HG02610 (cell line): Measurements from ENCODE around the gene PLCL2.

Source experiments
- ATAC-seq: cut with Tn5 transposase; IDR thresholded peaks from one replicate; pipeline ENCODE4 v1.9.1; 2021; ENCODE audit warnings: mild to moderate bottlenecking, moderate library complexity; ENCODE audit not compliant: unreplicated experiment

The PLCL2 gene

GRCh38 chr3:16884748-16885592 lies at the start of gene PLCL2:
PLCL2 (plus strand) TSS chr3:16884955; CDS start chr3:16885040, 85 bp downstream.
- peak; percentile 38 for ATAC-seq

GRCh38 chr3:16836505-16837237 lies 48.1 kb upstream of the PLCL2 start:
- no peak for ATAC-seq

- no peak for ATAC-seq
These were observed 47.2 kb upstream of the PLCL2 start for GRCh38 chr3:16837602-16838001.

DNA sequence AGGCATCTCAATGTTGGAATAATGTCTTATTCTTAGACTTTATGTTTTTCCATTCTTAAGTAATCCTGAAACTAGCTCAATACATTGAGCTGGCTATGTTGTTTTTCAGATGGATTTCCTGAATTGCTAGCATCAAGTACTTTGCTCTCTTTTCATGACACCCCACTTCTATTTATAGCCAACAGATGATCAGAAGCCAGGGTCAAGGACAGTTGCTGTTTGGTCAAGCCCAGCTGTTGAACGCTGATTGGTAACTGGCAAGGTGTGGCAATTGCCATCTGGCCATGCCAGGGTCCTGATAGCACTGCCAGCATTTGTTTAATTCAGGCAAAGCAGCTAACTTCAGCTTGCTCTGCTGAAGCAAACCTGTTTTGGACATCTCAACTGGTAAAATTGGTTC lies 46.2 kb upstream of the PLCL2 start:
- ATAC-seq, result no peak

DNA sequence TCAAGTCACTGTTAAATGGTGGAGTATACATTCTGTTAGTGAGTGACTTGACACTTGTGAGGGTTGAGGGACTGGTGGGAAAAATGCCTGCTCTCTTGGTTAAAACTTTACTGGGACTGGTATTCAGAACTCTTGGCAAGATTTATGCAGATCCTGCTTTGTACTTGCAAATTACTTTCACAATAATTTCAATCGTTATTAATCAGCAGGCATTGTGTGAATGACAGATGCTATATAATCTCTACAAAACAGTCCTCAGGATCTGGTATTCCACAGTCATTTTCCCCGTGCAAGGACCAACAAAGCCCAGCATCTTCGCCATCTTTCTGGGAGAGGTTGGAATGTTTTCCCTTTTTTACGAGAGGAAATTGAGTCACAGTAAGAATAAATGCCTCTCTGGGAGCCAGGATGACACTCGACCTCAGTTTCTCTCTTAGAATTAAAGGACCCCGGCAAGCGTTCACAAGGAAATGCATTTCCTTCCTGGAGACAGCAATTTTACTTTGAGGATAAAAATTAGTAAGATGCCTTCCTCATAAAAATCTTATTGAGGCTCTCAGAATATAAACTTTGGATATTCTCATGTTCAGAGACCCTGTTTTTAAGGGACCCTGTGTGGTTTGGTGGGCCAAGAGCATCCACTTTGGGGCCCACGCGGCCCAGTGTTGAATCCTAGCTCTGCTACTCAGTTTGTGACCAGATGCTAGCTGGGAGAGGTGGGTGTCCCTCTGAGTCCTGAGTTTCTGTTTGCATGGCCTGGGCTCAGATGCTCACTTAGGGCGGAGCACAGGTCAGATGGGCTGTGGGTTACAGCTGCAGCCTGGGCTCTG lies 45.3 kb upstream of the PLCL2 start:
- ATAC-seq, result no peak

DNA sequence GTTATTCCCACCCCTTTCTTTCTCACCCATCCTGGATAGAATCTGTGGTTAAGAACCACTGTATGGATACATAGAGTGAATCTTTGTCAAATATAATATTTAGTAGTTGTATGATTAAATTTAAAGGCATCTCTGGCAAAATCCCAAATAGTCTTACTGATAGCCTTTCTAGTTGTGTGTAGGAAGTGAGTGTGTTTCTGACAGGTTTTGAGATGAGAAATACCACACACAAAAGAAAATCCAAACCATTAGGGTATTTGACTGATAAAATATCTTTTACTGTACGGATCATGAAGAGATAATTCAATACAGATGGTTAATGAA lies 44.7 kb upstream of the PLCL2 start:
- ATAC-seq, result no peak

DNA sequence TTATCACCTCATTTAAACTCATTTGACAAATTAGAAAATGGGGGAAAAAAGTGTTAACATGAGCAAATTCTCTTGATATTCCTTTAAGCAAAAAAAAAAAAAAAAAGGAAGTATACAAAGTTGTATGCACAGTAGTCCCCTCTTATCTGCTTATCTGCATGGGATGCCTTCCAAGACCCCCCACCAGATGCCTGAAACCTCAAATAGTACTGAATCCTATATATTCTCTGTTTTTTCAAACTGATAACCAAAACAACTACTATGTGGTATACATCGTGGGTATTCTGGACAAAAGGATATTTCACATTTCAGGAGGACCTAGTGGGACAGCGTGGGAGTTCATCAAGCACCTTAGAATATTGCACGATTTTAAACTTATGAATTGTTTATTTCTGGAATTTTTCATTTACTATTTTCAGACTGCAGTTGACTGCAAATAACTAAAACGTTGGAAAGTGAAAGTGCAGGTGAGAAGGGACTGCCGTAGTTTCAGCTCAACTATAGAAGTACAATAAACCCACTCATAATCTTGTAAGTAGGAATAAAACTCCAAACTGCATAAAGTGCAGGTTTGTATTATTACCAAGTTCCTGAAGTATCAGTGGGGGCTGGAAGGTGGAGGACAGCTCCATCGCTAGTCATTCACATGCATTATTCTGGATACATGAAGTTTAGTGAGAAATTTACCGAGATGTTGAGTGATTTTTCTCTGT lies 43.6 kb upstream of the PLCL2 start:
- ATAC-seq, result no peak

DNA sequence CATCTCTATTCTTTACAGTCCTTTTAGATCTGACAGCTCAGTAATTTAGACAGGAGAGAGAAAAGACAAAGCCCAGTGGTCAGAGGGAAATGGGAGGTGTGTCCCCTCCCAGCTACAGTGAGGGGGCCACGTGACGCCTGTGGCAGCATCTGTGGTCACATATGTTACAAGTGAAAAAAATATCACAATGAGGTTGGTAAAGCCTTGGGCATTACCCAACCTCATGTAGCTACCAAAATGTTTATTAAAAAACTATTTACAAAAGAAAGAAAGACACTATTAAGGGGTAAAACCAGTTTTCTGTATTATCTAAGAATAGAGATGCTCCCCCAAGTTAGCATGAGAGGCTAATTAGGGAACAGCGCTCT lies 42.9 kb upstream of the PLCL2 start:
- ATAC-seq, result peak; percentile 55

- ATAC-seq, result peak; percentile 86
These were observed 42.2 kb upstream of the PLCL2 start for GRCh38 chr3:16842272-16843270.

DNA sequence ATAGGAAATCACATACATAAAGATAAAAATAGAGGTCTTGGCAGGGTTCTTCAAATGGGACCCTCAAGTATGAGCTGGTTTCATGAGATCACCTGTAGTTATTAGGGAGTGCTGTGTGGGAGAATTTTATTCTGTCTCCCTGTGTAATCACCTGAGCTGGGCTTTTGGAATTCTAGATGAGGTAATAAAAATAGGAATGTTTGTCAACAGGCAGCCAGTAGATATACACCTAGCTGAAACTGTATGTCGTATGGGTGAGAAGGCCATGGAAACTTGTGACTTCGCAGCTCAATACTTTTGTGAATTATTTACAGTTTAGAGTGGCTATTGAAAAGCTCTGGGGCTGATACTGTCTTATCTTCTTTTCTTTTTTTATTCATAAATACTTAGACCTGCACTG lies 40.5 kb upstream of the PLCL2 start:
- ATAC-seq, result no peak

GRCh38 chr3:16844791-16845190 lies 40.0 kb upstream of the PLCL2 start:
- ATAC-seq, result no peak

DNA sequence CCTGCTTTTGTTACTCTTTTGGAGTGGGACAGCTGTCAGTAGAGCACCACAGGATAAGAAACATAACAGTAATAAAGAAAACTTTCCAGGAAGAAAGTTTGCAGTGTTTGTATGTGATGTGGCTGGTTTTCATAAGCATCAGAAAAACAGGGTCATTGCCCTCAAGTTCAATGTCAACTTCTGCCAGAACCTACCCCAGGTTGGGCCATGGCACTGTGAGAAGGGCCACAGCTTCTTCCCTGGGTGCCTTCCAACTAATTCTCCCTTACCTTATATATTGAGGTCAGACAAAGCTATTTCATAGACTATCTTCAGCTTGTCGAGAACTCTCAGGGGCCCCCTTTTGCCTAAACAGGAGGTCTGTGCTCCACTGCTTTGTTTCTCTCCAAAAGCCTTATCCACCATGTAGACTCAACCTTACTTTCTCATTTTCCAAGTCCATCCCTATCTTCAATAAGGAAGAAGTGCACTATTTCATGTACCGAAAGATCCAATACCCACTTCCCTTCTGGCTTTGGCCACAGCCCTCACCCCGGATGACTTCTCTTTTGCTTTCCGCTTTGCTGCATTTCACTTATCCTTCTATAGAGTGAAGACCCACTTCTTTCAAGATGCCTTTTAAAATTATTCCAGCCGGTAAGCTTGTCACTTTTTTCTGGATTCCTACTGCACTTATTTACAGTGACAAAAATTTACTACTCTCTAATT lies 38.2 kb upstream of the PLCL2 start:
- ATAC-seq, result no peak

- ATAC-seq, result peak; percentile 92
These were observed 36.7 kb upstream of the PLCL2 start for GRCh38 chr3:16848007-16848406.

GRCh38 chr3:16849229-16849628 lies 35.5 kb upstream of the PLCL2 start:
- peak; percentile 63 for ATAC-seq

DNA sequence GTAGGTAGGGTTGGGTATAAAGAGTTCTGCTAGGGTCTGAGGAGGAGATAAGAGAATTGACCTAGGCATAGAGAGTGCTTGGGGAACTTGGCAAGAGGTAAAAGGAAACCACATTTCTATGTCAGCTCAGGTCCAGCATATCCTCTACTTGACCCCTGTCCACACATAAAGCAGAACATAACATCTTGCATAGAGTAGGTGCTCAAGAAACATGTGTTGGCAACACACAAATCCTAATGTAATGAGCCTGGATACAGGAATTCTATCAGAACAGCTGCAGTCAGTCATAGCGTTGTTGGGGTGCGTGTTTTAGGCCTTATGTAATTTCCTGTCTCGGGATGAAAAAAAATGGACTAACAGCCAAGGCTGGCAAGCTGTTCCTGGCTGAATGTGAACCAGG lies 35.0 kb upstream of the PLCL2 start:
- no peak for ATAC-seq

DNA sequence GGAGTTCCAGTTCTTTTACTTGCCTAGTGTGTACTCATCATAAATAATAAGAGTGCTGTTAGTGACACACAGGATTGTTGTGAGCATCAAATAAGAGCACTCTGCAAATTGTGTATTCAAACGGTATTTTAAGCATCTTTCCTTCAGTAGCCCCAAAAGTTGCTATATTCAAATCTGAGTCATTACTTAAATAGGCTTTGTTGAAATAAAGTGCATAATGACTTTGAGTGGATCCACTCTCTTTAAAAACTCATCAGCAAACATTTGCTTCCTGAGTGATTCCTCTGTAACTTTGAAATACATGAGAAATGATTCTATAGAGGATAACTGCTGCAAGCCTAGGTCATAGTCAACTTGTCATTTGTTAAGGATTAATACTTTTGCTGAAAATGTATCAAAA lies 29.3 kb upstream of the PLCL2 start:
- ATAC-seq, result no peak

DNA sequence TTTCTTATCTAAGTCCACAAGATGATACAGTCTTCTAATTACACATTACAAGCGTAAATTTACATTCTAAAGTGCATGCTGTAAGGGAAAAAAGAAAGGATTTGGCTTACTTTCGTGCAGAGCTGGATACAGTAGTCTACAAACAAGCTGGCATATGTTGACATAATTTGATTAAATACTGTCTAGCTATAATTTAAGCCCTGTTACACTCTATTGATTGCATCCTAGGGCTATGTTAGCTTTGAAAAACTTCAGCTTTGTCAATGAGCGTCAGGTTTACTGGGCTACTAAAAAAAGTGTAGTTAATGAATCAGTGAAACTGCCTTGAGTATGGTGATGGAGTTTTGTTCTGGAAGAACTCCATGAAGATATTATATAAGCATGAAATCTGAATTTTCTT lies 24.5 kb upstream of the PLCL2 start:
- ATAC-seq, result no peak

GRCh38 chr3:16861432-16861831 lies 23.3 kb upstream of the PLCL2 start:
- no peak for ATAC-seq
